HG03442 (cell line): Measurements from ENCODE around the gene HLA-A.

Source experiments
- ATAC-seq: cut with Tn5 transposase; IDR thresholded peaks from one replicate; pipeline ENCODE4 v1.9.1; 2021; ENCODE audit warnings: mild to moderate bottlenecking, moderate library complexity; ENCODE audit not compliant: unreplicated experiment

Gene HLA-A

GRCh38 chr6:29933955-29934354, 8.4 kb upstream of the HLA-A start:
- ATAC-seq = no peak

- no peak for ATAC-seq
Measured at GRCh38 chr6:29935273-29935955, 6.9 kb upstream of the HLA-A start.

GRCh38 chr6:29938746-29939508, 3.4 kb upstream of the HLA-A start:
- no peak for ATAC-seq

- no peak for ATAC-seq
Measured at GRCh38 chr6:29941016-29941415, 1.3 kb upstream of the HLA-A start.

- no peak for ATAC-seq
Measured at GRCh38 chr6:29941471-29941870, 861 bp upstream of the HLA-A start.

GRCh38 chr6:29941916-29942274, 437 bp upstream of the HLA-A start:
- ATAC-seq = no peak

- ATAC-seq = peak; percentile 7
Measured at GRCh38 chr6:29943053-29943966, 978 bp downstream of the HLA-A start.

DNA sequence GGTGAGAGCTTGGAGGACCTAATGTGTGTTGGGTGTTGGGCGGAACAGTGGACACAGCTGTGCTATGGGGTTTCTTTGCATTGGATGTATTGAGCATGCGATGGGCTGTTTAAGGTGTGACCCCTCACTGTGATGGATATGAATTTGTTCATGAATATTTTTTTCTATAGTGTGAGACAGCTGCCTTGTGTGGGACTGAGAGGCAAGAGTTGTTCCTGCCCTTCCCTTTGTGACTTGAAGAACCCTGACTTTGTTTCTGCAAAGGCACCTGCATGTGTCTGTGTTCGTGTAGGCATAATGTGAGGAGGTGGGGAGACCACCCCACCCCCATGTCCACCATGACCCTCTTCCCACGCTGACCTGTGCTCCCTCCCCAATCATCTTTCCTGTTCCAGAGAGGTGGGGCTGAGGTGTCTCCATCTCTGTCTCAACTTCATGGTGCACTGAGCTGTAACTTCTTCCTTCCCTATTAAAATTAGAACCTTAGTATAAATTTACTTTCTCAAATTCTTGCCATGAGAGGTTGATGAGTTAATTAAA, 3.0 kb downstream of the HLA-A start:
- ATAC-seq = no peak

DNA sequence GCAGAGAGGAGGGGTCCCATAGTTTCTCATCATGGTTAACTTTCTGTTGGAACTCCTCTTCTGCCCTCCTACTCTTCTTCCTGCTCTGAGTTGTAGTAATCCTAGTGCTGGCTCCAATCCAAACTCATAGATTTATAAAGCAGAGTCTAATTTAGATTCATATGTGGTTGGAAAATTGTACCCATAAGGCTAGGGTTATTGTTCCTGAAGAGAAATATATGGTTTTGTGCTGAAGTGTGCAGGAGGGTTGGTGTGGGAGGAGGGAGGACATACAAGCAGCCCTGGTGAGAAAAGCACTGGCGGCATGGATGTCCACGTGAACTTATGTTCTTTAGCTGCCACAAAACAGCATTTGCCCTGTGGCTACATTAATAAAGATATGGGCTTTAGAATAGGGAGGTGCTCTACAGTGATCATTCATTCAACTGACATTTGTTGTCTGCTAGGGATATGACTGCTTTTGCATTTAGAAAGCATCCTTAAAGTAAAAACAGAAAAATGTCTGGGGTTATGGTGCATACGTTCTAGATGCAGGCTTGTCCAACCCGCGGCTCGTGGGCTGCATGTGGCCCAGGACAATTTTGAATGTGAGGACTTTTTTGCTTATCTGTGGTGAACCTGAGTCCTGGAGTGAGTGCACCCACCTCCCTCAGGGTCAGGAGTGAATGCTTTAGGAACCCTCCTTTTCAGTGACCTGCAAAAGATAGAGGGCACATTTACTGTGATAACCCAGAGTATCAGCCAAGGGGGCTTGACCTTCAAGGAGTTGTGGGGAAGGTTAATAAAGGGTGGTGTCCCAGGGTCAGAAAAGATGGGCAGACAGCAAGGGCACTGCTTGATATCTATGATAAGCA, 4.1 kb downstream of the HLA-A start:
- ATAC-seq = no peak

- no peak for ATAC-seq
Measured at GRCh38 chr6:29947077-29947980, 5.0 kb downstream of the HLA-A start.

GRCh38 chr6:29948277-29948676, 5.9 kb downstream of the HLA-A start:
- ATAC-seq = no peak

DNA sequence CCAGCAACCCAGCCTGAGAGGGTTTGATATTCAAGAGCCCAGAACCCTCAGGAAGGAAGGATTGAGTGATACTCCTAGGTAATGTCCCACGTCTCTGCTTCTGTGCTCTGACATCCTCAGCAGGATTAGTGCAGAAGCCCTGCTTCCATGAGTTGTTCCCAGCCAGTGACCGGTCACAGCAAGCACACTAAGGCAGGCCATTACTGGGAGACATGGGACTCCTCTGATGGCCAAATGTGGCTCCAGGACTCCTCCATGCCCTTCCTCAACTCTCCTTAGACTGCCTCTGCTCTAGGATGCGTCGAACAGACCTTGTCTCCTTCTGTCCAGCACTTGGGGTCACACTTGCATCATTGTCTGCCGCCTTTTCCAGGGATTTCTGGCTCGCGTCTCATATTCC, 7.6 kb downstream of the HLA-A start:
- ATAC-seq = no peak

DNA sequence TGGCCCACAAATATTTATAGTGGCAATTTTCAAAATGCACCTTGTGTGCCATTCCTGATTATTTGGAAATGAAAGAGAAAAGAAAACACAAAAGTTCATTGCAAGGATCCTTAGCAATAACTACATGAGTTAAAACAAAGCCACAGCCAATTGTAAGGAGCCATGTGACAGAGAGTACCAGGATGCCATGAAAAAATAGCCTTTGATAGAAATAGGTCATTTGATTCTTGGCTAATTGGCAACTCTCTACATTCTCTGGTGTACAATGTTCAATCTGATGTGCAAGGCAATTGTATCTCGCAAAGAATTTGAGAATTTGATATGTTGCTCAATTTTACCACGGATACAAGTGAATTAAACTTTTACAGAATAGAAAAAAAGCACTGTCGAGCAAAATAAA, 9.6 kb downstream of the HLA-A start:
- no peak for ATAC-seq

- ATAC-seq = no peak
Measured at GRCh38 chr6:29953001-29953441, 10.7 kb downstream of the HLA-A start.

DNA sequence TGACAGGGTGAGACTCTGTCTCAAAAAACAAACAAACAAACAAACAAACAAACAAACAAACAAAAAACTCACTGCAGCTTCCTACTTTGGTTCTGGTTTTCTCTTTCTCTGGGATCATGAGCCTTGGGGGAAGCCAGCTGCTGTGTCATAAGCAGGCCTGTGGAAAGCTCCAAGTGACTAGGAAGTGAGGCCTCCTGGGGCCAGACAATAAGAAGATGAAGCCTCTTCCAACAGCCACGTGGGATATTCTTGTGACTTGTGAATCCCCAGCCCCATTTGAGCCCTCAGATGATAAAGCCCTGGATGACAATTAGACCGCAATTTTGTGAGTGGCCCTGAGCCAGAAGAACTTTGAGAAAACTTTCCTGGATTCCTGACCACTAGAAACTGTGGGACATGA, 11.4 kb downstream of the HLA-A start:
- ATAC-seq = no peak

- ATAC-seq = no peak
Measured at GRCh38 chr6:29954272-29954671, 11.9 kb downstream of the HLA-A start.

DNA sequence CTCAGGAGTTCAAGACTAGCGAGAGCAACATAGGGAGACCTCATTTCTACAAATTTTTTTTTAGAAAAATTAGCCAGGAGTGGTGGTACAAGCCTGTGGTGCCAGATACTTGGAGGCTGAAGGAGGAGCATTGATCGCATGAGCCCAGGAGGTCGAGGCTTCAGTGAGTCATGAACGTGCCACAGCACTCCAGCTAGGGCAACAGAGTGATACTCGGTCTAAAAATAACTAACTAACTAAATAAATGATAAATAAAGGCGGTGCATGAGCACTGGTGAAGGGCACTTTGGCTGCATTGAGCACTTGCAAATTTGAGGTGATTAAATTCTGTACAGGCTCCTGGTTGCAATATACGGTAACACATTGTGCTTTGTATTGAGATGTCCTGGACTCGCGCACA, 13.5 kb downstream of the HLA-A start:
- ATAC-seq = no peak

DNA sequence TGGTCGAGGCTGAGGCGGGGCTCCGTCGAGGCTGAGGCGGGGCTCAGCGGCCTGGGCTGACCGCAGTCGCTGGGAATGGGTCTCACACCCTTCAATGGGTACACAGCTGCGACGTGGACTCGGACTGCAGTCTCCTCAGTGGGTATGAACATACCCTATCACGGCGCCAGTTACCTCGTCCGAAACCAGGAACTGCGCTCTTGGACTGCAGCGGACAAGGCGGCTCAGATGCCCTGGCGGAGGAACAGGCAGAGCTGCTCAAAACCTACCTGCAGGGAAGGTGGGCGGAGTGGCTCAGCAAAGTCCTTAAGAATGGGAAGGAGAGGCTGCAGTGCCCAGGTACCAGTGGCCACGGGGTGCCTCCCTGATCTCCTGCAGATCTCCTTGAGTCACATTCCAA, 14.2 kb downstream of the HLA-A start:
- ATAC-seq = no peak

DNA sequence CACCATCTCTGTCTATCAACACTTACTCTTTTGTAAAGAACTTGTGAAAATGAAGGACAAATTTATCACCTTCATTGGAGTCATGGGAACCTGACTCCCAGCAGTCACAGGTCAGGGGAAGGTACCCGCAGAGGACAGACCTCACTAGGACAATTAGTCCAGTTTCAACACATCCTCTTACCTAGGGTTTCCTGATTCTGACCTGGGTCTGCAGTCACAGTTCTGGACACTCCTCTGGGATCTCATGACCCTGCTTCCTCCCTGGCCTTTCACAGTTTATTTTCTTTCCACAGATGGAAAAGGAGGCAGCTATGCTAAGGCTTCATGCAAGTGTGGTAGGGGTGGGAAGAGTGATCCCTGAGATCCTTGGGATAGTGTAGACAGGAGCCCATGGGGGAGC, 15.7 kb downstream of the HLA-A start:
- ATAC-seq = no peak
